ENCODE results near the gene SEMA4B.

SEMA4B gene

DNA sequence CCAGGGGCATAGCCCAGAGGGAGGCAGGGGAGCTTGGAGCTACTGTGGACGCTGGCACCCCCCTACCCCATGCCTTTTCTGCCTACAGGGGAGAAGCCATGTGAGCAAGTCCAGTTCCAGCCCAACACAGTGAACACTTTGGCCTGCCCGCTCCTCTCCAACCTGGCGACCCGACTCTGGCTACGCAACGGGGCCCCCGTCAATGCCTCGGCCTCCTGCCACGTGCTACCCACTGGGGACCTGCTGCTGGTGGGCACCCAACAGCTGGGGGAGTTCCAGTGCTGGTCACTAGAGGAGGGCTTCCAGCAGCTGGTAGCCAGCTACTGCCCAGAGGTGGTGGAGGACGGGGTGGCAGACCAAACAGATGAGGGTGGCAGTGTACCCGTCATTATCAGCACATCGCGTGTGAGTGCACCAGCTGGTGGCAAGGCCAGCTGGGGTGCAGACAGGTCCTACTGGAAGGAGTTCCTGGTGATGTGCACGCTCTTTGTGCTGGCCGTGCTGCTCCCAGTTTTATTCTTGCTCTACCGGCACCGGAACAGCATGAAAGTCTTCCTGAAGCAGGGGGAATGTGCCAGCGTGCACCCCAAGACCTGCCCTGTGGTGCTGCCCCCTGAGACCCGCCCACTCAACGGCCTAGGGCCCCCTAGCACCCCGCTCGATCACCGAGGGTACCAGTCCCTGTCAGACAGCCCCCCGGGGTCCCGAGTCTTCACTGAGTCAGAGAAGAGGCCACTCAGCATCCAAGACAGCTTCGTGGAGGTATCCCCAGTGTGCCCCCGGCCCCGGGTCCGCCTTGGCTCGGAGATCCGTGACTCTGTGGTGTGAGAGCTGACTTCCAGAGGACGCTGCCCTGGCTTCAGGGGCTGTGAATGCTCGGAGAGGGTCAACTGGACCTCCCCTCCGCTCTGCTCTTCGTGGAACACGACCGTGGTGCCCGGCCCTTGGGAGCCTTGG, 27.0 kb downstream of the SEMA4B start:
- peak in 1 of 2 experiments; percentile 2 for DNase-seq (ENCODE audit: low read depth in 1 of 2, low spot score in 1 of 2)
- TF ChIP-seq JUND (IDR thresholded peaks at IDR 0.05; ENCODE audit: low read depth): no peak
- in situ Hi-C loops (cut with HindIII; ENCODE audit: low pct_unique_long_range_greater_than_20kb, low sequenced_read_pairs): no loop called here

- in situ Hi-C loops (cut with HindIII; ENCODE audit: low pct_unique_long_range_greater_than_20kb, low sequenced_read_pairs): no loop called here
- DNase-seq (ENCODE audit: low read depth in 1 of 2, low spot score in 1 of 2): no peak
Observed at GRCh38 chr15:90228960-90229359, 27.8 kb downstream of the SEMA4B start.

DNA sequence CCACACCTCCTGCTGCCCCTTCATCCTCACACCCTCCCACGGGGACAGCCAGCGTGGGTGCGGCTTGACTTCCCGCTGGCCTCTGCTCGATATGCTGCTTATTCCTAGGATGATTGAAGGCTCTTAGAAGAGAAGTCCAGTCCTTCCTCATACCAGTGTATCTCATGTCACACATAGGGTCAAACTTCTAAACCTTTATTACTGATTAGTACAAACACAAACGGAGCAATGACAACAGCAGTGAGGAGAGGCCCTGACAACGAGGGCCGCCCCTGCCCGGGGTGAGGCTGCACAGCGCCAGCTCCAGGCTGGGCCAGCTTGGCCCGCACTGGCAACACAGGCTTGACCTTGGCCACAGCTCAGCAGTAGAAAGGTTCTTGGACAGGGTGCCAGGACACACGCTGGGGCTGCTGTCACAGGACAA, 29.0 kb downstream of the SEMA4B start:
- no peak for DNase-seq (ENCODE audit: low read depth in 1 of 2, low spot score in 1 of 2)
- TF ChIP-seq JUND (IDR thresholded peaks at IDR 0.05; ENCODE audit: low read depth): no peak
- in situ Hi-C loops (cut with HindIII; ENCODE audit: low pct_unique_long_range_greater_than_20kb, low sequenced_read_pairs): no loop called here

More at GRCh38 chr15:90228960-90229359, 27.8 kb downstream of the SEMA4B start:
- TF ChIP-seq JUND (IDR thresholded peaks at IDR 0.05; ENCODE audit: low read depth): no peak

GRCh38 chr15:90230610-90231009, 29.5 kb downstream of the SEMA4B start:
- DNase-seq (ENCODE audit: low read depth in 1 of 2, low spot score in 1 of 2): no peak
- TF ChIP-seq JUND (IDR thresholded peaks at IDR 0.05; ENCODE audit: low read depth): no peak
- in situ Hi-C loops (cut with HindIII; ENCODE audit: low pct_unique_long_range_greater_than_20kb, low sequenced_read_pairs): no loop called here

- TF ChIP-seq JUND (IDR thresholded peaks at IDR 0.05; ENCODE audit: low read depth): no peak
- peak; percentile 59 to 84 for DNase-seq (ENCODE audit: low read depth in 1 of 2, low spot score in 1 of 2)
- in situ Hi-C loops (cut with HindIII; ENCODE audit: low pct_unique_long_range_greater_than_20kb, low sequenced_read_pairs): no loop called here
Observed at GRCh38 chr15:90231028-90232017, 30.2 kb downstream of the SEMA4B start.

GRCh38 chr15:90232196-90232595, 31.1 kb downstream of the SEMA4B start:
- TF ChIP-seq JUND (IDR thresholded peaks at IDR 0.05; ENCODE audit: low read depth): no peak
- in situ Hi-C loops (cut with HindIII; ENCODE audit: low pct_unique_long_range_greater_than_20kb, low sequenced_read_pairs): no loop called here

DNA sequence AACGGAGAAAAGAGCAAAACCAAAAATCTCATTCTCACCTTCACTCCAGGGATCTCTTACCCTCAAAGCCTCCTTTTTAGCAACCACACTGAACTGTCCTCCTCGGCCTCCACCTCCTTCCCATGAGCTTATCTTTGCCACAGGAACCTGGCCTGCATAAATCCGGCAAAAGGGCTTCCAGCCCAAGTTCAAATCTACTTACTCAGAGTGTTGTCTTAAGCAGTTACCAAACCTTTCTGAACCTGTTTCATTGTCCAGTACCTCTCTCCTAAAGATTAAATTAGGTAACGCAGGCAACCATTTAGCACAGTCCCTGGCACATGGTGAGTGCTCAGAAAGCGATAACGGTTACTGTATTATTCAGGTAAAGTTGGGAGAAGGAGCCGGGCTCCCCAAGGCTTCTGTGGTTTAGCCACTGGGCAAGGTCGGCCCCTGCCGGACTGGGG, 31.8 kb downstream of the SEMA4B start:
- no peak for TF ChIP-seq JUND (IDR thresholded peaks at IDR 0.05; ENCODE audit: low read depth)
- in situ Hi-C loops (cut with HindIII; ENCODE audit: low pct_unique_long_range_greater_than_20kb, low sequenced_read_pairs): no loop called here
- peak in 1 of 2 experiments; percentile 75 for DNase-seq (ENCODE audit: low read depth in 1 of 2, low spot score in 1 of 2)

More at GRCh38 chr15:90232196-90232595, 31.1 kb downstream of the SEMA4B start:
- peak in 1 of 2 experiments; percentile 44 for DNase-seq (ENCODE audit: low read depth in 1 of 2, low spot score in 1 of 2)

DNA sequence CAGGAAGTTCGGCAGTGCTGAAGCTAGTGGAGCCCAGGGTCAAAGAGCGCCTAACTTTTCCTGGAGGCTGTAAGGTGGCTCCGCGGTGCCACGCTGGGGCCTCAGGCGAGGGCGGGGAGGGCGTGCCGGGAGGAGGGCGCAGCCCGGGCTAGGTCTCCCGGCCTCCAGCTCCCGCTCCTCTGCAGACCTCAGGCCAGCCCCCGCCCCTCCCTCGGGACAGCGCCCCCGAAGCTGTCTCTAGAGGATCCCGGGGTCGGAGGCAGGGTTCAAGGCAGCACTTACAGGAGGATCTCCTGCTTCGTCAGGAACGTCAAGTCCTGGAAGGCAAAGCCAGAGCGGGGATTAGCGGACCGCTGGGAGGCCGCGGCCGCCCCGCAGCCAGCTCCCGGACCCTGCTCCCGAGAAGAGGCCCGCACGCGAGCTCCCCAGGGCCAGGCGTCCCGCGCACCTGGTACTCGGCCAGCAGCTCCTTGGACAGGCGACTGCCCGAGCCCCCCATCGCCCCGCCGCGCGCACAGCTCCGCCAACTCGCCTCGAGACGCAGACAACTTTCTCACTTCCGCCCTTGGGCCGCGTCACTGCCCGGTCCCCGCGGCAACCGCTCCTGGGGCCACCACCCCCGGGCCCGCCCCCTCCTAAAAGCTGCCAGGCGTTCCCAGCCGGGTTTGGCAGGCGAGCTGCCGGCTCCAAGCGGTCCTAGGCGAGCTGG, 32.4 kb downstream of the SEMA4B start, which contains the start of gene CIB1:
Gene CIB1, minus strand, starts transcription at position 555 of the 709 bp plus-strand sequence. Its CDS starts 56 bp downstream, at position 499.
- DNase-seq (ENCODE audit: low read depth in 1 of 2, low spot score in 1 of 2): peak; percentile 91 to 98
- no peak for TF ChIP-seq JUND (IDR thresholded peaks at IDR 0.05; ENCODE audit: low read depth)
- in situ Hi-C loops (cut with HindIII; ENCODE audit: low pct_unique_long_range_greater_than_20kb, low sequenced_read_pairs): no loop called here

DNA sequence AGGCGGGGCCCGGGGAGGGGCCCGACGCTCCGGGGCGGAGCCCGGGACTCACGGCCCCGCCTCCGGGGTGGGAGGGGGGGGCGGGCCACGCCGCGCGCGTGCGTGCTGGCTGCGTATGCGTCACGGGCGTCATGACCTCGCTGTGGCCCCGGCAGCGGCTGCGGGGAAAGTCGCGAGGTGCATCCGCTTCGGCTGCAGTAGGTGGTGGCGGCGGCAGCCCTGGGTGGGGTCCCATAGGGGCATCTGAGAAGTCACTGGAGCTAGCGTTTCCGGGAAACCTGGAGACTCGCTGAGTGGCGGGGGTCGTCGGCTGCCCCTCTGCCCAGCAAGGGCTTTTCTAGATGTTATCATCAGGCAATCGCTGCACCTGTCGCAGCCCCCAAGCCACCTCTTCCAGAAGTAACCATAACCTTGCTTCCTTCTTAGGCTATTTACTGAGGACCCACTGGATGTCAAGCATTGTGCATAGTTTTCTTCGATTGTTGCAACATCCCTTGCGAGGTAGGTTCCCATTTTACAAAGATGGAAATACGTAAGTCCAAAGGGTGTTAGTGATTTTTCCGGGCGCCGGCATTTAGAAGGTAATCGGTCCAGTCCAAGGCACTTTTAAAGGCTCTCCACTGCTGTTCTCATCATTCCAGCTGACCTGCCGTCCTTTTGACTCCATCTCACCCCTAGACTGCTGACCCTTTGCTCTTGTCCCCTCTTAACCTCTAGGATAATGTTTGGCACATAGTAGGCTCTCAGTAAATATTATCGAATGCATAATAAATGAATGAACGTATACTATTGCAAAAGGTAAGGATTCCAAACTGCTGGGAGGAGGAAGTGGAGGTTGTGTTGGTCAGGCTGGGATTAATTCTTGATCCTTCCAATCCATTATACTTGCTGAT, 33.2 kb downstream of the SEMA4B start, which contains the start of gene GDPGP1:
Gene GDPGP1, plus strand, starts transcription at position 114 of the 893 bp plus-strand sequence. CDS start 6,700 bp downstream, outside the sequence.
- TF ChIP-seq JUND (IDR thresholded peaks at IDR 0.05; ENCODE audit: low read depth): no peak
- in situ Hi-C loops (cut with HindIII; ENCODE audit: low pct_unique_long_range_greater_than_20kb, low sequenced_read_pairs): no loop called here
- DNase-seq (ENCODE audit: low read depth in 1 of 2, low spot score in 1 of 2): no peak

DNA sequence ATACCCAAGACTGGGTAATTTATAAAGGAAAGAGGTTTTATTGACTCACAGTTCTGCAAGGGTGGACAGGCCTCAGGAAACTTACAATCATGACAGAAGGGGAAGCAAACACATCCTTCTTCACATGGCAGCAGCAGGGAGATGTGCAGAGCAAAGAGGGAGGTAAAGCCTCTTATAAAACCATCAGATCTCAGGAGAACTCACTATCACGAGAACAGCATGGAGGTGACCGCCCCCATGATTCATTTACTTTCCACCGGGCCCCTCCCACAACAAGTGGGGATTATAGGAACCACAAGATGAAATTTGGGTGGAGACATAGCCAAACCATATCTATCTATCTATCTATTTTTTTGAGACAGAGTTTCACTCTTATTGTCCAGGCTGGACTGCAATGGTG, 38.2 kb downstream of the SEMA4B start:
- DNase-seq (ENCODE audit: low read depth in 1 of 2, low spot score in 1 of 2): no peak
- TF ChIP-seq JUND (IDR thresholded peaks at IDR 0.05; ENCODE audit: low read depth): no peak
- in situ Hi-C loops (cut with HindIII; ENCODE audit: low pct_unique_long_range_greater_than_20kb, low sequenced_read_pairs): no loop called here

- no peak for TF ChIP-seq JUND (IDR thresholded peaks at IDR 0.05; ENCODE audit: low read depth)
- in situ Hi-C loops (cut with HindIII; ENCODE audit: low pct_unique_long_range_greater_than_20kb, low sequenced_read_pairs): no loop called here
- no peak for DNase-seq (ENCODE audit: low read depth in 1 of 2, low spot score in 1 of 2)
Observed at GRCh38 chr15:90240856-90241255, 39.7 kb downstream of the SEMA4B start.

Data from T47D (cell line).